ENCODE results near the gene TEX53. TPM values are rescaled to one million over a fixed set of nuclear protein-coding genes. Genes with fewer than 3 reads are reported as not detected.

Gene TEX53
- total and polyA plus RNA-seq, 2 of the 8 experiments (the other 6 are each of a cell fraction or from before 2014, with no cell fraction given) = not detected

GRCh38 chr9:114613919-114614318 is 43.7 kb downstream of the TEX53 start (continued):
- TF ChIP-seq RFX5 (IDR thresholded peaks at IDR 0.05; ENCODE audit: borderline replicate concordance, low read depth, low read length) (no peak), SIX5 (IDR thresholded peaks at IDR 0.05; ENCODE audit: low read depth, low read length) (no peak), TEAD4 (IDR thresholded peaks at IDR 0.05; ENCODE audit: low read depth, low read length) (no peak), CTBP2 (IDR thresholded peaks at IDR 0.05; ENCODE audit: borderline replicate concordance, insufficient read depth, insufficient read length, low read length) (no peak)

Data from H1 (cell line).